Measurements from ENCODE around the gene DENND1A.

DNA sequence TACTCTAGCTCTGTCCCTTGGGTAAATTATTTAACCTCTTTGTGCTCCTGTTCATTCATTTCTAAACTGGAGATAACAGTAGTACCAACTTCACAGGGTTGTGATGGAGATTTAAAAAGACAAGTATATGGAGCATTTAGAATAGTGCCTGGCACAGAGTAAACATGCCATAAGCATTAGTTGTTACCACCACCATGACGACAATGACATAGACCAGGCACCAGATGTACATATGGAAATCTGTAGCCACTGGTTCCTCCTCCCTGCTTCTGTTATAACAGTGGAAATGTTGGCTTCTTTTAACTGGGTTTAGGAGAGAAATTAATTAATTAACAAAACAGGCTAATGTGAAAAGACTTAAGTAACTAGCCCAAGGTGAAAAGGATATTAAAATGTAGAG lies 217.5 kb downstream of the DENND1A start:
- no peak for TF ChIP-seq CTCF (conservative IDR thresholded peaks at IDR 0.05; ENCODE audit: low read depth, low read length)
- no peak for TF ChIP-seq EZH2 (IDR thresholded peaks at IDR 0.05; ENCODE audit: low read length, unreplicated experiment)
- no peak for TF ChIP-seq EZH2phosphoT487 (IDR thresholded peaks at IDR 0.05; ENCODE audit: borderline replicate concordance, low read length)

All from PC-3 (cell line).